Fibroblast of the conjunctiva (primary cell): ENCODE results near the gene ESF1.
"Not testable (repeated sequence)": the region's sequence is repeated elsewhere in the genome, so short reads cannot be mapped to it uniquely, and the experiment has no call there.

Experiments
- DNase-seq: peaks from one replicate; pipeline ENCODE4 v3.0.0-alpha.2; 2010; ENCODE audit warnings: low read depth

The ESF1 gene

DNA sequence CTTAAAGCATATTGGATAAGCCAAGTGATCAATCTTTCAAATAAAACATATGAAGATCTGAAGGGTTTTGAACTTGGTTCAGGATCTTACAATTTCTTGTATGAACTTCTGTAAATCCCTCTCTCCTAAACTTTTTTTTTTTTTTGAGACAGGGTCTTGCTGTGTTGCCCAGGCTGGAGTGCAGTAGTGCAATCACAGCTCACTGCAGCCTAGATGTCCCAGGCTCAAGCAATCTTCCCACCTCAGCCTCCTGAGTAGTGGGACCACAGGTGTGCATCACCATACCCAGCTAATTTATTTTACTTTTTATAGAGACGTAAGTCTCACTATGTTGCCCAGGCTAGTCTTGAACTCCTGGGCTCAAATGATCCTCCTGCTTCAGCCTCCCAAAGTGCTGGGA lies 46.5 kb downstream of the ESF1 start:
- not testable (repeated sequence) for DNase-seq

DNA sequence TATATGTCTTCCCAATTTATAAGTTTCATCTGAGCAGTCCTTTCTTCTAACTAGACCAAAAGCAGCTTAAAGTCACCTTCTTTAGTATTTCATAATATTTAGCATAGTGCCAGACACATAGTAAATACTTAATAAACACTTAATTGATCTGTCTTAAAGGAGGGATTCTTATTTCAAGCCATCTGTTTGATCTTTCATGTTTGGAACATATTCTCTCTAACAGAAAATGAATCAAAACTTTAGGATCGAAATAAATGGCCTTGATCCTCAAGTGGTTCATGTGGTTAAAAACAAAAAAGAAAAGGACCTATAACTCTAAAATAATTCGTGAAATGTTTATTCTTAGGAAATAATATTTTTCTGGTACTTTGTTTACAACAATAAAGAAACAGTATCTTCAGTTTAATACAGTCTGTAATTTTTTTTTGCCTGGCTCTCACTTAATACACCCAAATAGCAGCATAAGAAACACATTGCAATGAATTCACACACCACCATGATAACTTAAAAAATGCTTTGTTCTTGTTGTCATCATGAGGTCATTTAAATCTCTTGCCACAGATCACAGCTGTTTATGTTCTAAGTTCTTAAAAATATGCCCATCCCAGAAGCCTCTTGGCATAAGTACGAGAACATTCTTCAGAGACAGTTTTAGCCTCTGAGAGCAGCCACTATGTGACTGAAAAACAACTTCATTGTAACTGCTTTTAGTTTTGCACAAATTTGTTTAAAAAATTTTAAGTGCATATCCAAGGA lies 48.1 kb downstream of the ESF1 start:
- peak; percentile 67 for DNase-seq

DNA sequence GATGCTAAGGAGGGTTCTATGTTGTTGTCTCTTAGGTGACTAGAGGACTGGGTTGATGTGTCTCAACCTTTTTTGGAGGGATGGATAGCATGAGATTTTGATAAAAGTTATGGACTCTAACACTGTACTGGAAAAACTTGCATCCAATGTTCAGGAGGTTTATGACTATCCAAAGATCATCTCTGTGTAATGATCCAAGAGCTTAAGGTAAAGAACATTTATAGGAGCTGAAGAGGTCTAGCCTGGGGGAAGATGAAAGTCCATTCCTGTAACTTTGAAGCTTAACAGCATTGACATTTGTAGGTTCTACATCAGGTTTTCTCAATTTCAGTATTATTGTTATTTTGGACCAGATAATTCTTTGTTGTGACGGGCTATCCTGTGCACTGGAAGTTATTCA lies 48.9 kb downstream of the ESF1 start:
- no peak for DNase-seq

DNA sequence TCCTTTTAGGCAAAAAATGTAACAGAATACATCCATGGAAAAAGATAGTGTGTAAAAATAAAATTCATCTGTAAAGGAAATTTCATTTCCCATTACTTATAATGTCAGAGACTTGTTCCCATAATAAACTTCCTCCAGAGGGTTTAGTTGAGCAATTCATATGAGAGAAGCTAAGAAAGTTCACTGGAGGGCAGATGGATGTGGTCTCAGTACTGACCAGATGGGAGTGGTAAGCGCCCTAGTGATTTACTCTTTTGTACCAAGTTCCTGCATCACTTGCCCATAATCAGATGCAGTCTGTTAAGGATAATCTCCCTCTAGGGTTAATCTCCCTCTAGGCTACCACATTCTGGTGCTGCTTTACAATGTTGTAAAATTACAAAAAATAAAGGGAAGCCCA lies 61.7 kb downstream of the ESF1 start:
- no peak for DNase-seq

DNA sequence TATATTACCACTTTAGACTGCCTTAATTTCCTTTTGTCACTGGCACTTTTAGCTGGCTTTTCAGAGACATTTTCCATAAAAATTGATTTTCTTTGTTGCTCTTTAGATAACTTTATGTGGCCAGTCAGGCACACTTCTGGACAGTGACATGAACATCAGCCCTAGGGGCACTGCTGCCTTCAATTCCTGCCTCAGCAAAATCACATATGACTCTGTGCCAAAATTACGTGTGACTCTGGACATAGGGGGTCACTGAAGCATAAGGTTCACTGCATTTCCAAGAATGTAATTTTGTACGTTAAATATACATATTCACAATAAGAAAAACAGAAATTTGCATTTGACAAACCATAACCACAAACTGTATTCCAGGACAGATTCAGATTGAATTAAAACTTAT lies 66.5 kb downstream of the ESF1 start:
- DNase-seq, result no peak

DNA sequence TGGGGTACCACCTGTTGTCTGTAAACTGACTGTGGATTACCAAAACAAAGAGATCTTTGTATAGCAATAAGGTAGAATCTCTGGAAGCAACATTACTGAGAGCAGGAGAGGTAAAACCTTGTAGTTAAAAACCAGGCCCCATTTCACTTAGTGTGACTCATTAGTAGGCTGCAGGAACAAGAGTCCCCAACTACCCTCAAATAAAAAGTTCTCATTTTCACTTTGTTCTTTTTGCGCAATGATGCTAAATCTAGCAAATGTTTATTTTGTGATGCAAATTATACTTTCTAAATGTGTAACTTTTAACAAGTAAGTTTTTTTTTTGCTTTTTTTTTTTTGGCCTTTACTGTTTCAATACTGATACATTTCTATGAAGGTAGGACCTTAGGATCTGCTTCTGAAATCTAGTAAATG lies 67.1 kb downstream of the ESF1 start:
- DNase-seq, result no peak

DNA sequence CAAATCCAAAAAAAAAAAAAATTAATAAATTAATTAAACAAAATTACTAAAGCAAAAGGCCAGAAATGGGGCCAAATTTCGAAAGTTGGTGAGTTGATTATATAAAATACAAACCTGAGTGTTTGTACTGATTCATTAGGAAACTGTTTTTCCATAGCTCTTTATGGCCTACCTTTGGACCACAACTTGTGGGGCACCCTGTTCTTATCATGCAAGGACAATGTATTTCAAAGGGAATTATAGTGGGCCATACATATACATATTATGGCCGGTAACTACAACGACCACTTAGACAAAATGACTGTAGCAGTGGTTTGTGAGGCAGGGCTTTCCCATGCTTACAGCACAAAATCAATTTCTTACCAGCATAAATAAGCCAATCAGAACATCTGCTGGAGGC lies 69.5 kb downstream of the ESF1 start:
- DNase-seq, result no peak

DNA sequence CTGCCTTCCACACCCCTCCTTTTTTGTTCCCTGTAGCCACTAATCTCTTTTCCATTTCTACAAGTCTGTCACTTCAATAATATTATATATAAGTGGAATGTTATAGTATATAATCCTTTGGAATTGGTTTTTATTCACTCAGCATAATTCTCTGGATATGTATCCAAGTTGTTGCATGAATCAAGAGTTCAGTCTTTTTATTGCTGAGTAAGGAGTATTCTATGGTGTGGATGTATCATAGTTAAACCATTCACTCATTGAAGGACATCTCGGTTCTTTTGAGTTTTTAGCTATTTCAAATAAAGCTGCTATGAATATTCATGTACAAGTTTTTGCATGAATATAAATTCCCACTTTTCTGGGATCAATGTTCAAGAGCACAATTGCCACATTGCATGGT lies 76.5 kb downstream of the ESF1 start:
- DNase-seq, result no peak

DNA sequence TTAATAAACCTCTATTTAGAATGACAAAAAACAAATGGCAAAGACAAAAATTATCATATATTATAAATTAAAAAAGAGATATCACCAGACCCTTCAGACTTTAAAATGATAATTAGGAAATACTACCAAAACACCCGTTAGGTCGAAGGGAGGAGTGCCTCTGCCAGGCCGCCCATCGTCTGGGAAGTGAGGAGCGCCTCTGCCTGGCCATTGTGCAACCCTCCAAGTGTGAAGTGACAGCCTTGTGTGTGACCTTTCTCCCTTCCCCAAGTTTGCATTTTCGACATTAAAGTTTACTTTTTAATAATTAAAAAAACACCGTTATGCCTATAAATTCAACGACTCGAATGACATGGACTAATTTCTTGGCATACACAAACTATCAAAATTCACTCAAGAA lies 81.5 kb downstream of the ESF1 start:
- no peak for DNase-seq

DNA sequence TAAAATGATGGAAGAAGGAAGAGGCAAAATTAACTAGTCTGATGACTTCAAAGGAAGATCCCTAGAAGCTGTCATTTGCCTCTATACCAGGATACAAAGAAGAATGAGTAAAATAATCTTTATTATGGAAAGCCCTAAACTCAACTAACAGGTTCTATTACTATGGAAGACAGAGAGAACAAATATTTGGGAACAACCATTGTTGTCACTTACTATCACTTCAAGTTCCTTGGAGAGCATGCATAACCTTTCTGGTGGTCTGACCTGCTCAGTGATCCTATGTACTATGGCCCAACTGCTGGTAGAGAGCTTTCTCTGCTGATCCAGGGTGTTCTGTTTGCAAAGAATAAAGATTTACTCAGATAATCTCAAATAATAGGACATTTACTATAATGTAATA lies 83.2 kb downstream of the ESF1 start:
- no peak for DNase-seq

DNA sequence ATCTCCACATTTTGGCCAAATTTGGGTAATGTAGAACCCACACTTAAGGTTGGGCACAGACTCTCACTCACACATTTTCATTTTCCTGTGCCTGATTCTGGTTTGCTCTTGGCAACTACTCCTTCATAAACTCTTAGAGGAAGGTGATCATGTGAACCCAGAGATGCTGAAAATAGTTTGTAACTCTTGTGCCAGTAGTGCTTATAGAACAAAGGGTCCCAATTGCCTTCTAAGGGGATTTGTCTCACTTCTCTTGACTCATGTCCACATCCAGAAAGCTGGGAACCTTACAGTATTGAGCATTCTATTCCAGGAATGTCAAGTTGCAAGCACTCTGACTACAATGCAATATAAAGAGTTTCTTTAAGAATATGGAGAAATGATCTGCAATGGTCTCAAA lies 84.0 kb downstream of the ESF1 start:
- DNase-seq, result no peak

DNA sequence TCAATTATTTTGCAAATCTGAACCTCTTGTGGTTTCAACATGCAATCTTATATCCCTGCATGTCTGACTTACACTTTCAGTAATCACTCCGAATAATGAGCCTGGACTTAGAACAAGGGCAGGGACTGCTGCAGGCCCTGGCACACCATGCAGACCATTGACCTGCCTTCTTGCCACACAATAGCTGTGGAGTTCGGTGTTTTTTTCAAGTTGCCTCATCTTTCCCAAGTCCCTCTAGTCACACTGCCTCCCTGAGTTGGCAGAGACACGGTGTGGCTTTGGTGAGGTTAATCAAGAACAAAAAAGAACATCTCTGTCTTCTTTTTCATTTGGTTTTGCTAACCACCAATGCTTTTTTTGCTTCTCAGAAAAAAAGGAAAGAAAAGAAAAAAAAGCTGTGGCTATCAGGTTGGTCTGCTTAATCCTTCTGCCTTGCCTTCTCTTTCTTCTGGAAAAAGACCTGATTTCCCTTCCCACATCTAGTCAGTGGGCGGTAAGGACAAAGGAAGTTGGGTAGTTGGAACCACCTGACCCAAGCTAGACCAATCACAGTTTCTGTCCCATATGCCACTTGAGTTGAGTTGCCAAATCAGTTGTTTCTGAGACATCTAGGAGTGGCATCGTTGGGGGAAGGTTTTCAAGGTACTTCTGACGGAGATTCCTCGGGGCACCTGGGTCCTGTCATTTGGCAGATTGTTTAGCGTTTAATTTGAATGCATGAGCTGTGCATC lies 90.1 kb downstream of the ESF1 start:
- no peak for DNase-seq

DNA sequence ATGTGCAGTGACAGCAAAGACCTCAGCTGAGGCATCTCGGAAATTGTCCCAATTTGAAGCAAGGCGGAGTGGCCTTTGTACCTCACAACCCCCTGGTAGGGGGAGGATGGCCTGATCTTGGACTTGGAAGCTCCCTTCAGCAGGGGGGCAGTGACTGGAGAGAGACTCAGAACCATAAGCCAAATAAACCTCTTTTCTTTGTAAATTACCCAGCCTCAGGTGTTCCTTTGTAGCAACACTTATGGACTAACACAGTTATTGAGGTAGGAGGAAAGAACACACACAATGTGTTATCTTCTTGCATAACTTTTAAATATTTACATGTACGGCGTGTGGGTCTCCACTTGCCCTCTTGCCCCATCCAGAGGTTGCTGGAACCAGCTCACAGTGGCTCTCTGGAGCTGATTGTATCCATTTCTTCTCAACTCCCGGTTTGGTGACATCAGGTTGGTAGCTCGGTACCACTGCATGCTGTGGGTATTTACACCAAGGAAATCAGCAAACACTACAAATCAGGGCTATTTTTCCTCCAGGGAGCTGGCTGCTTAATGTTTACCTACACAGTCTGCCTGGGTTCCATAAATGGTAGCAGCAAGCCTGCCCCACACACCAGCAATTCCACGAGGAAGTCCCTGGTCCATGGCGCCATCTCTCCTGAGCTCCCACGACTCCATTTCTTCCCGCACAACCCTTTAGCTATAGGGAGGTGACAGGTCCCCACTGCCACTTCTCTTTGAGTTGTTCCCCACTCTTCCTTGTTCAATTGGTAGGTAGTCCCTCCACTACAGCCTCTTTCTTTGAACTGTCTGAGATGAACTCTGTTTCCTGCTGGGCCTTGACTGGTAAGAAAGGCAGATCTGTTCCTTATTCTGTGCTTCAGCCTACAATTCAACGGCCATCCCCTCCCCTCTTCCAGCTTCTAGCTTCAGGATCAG lies 91.7 kb downstream of the ESF1 start:
- DNase-seq, result no peak

DNA sequence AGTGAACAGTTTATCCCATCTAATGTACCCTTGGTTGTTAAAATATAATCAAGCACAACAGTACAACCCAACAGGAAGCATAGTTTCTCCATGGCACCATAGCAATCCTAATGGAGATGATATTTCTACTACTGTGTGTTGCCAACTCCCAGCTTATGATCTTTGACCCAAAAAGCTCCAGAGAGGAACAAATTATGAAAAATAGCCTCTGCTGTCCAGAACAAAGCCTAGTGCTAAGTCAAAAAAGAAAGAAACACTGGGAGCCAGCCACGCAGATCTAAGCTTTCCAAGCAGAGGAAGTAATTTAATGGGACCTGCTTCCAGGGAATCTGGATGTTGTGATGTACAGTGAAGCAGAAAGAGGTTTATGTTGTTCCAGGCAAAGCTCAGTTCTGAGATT lies 93.8 kb downstream of the ESF1 start:
- DNase-seq, result no peak

DNA sequence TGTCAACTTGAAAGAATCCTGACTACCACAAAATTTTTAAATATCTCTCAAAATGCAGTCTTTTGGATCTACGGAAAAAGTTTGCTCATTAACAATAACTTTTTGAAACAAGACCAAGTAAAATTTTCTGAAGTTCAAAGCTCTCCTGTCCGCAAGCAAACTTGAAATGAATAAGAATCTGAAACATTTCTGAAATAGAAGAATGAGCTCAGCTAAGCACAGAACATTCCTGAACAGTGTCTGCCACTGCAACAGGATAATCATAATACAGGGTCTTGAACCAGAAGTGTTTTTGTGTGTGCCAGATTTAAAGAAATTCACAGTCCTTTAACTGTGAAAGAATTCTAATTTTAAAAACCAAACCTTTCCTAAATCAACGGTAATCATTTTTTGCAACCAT lies 96.9 kb downstream of the ESF1 start:
- DNase-seq, result no peak

DNA sequence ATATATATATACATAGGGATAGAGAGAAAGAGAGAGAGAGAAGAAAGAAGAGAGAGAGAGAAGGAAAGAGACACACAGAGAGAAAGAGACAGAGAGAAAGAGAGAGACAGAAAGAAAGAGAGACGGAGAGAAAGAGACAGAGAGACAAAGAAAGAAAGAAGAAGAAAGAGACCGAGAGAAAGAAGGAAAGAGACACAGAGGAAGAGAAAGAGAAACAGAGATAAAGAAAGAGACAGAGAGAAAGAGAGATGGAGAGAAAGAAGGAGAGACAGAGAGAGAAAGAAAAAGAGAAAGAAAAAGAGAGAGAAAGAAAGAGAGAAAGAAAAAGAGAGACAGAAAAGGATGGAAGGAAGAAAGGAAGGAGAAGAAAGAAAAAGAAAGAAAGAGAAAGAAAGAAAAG lies 99.1 kb downstream of the ESF1 start:
- no peak for DNase-seq

DNA sequence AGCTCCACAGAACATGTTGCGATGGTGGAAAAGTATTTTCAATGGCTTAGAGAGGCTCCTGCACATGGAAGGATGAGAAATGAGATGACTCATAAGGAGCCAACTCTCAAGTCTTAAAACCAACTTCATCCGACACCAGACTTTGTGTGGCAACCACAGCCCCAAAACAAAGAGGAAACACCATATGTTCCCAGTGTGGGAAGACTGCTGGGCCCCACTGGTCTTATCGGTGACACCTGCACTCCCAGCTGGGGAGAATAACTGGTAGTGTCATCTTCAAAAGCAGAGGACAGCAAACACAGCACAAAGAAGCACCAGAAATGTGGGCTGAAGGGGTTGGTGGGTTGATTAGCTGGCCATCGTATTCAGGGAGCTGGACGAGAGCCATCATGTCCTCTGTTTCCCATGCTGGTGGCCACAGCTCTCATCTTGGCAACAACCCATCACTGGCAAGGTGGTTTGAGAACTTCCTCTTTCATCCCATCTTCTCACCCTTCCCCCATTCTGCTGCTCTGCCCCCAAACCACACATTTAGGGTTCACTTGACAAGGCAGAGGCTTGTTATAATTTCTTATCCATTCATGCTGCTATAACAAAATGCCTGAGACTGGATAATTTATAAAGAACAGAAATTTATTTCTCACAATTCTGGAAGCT lies 100.0 kb downstream of the ESF1 start:
- no peak for DNase-seq

DNA sequence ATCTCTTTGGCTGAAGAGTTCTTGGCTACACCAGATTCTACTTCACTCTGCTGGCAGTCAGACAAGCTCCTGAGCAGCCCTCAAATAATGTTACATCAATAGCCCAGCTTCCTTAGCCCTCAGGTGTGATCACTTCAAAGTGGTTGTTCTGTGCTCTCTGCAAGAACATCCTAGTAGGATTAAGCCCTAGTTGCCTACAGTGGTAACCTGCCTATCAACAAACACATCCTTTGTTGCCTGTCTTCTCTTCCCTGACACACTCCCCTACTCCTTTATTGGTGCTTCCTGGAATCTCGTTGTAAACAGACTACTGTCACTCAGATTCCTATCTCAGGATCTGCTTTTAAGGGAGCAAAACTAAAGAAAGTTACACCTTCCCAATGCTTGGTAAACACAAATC lies 100.9 kb downstream of the ESF1 start:
- DNase-seq, result no peak

DNA sequence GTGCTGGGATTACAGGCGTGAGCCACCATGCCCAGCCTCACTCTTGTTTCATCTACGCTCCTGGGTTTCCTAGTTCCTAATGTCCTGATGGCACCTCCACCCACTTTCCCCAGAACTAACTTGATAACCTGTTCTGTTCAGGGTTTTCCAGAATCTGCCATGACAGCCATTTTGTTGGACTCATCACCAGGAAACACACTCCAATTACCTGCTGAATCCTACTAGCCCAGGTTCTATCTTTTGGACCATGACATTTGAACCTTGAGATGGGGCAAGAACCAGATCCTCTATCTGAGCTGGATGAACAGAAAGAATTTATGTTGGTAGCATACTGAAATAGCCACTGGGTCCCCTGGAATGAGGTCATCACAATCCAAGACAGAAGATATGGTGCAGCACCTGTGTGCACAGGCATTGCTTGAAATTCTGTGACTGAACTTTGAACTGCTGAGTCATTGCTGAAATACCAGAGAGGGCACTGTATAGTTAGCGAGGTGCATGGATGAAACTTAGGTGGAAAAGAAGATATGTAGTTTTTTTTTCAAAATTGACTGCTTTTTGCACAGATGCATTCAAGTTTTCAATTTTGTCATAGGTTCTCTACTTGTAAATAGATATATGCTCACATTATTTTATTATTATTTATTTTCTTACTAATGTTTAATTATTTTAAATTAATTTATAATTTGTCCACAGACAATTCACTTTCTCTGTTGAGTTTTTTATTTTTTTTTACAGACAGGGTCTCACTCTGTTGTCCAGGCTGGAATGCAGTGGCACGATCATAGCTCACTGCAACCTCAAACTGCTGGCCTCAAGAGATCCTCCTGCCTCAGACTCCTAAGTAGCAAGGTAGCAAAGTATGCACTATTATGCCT lies 103.2 kb downstream of the ESF1 start:
- DNase-seq, result no peak

DNA sequence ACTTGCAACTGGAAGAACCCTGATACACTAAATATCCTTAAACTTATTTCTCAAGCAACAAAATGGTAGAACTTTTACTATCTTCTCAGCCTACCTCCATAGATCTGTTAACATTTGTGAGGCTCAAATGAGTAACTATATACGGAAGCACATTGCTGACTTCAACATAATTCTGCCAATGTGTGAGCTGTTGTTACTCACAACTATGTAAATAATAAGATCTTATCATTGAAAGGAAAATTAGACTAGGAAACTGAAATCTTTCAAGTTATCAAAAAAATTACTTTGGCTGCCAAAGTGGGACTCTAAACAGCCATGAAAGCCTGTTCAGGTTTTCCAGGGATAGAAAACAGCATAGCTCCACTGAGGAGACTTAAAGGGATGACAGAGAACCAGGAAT lies 105.8 kb downstream of the ESF1 start:
- DNase-seq, result no peak

DNA sequence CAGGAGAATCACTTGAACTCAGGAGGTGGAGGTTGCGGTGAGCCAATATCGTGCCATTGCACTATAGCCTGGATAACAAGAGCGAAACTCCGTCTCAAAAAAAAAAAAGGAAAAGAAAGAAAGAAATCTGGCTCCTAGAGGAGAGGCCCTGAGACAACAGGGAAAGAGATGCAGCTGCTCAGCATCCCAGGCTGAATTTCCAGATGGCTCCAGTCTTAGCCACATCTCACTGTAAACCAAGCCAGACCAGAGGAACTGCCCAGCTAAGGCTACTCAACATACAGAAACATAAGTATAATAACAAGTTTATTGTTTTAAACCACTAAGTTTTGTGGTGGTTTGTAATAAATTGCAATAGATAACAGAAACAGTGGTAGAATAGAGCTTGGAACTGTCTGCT lies 107.5 kb downstream of the ESF1 start:
- DNase-seq, result no peak
